ENCODE data around the gene PRKCE. TPM values are rescaled to one million over a fixed set of nuclear protein-coding genes. Genes with fewer than 3 reads are reported as not detected.

PRKCE gene
- total and polyA plus RNA-seq, 2 donors (not counting 3 experiments of a cell fraction or from before 2014, with no cell fraction given): 27.9 to 33.9 TPM

- no peaks in the 10 kb centered on the region for H3K9me3 ChIP-seq (replicated peaks; ENCODE audit: control insufficient read depth, insufficient read depth, low read length)
- dilution Hi-C loops (cut with MboI; ENCODE audit: extremely low pct_ligation_motif_present, low sequenced_read_pairs): no loop called here
- no peak for TF ChIP-seq MYC (IDR thresholded peaks at IDR 0.05; ENCODE audit: low read depth, low read length)
- H3K9ac ChIP-seq (replicated peaks; ENCODE audit: extremely low read depth, insufficient read depth, low read length): no peak overlapping the region
- H3K36me3 ChIP-seq (ENCODE audit: control insufficient read depth in 2 of 2, extremely low read depth in 1 of 2, insufficient read depth in 2 of 2, low read length in 2 of 2): no peaks in the 10 kb centered on the region
- no peak for DNase-seq (ENCODE audit: low read depth, low spot score)
- H3K4me2 ChIP-seq (ENCODE audit: insufficient read depth, low read length): no peak overlapping the region
- H3K79me2 ChIP-seq (ENCODE audit: control insufficient read depth, insufficient read depth, low read length): no peaks in the 10 kb centered on the region
- H3K27me3 ChIP-seq (ENCODE audit: control insufficient read depth in 2 of 2, insufficient read depth in 2 of 2, low read length in 2 of 2): no peaks in the 10 kb centered on the region
- peaks cover 23% of the 10 kb centered on the region for H3K4me1 ChIP-seq (ENCODE audit: control insufficient read depth, extremely low read depth, insufficient read depth, low read length)
- POLR2A ChIA-PET: no interaction called here
- H4K20me1 ChIP-seq (replicated peaks; ENCODE audit: control insufficient read depth, extremely low read depth, insufficient read depth, low read length): no peaks in the 10 kb centered on the region
- H3K9me1 ChIP-seq (replicated peaks; ENCODE audit: control insufficient read depth, extremely low read depth, insufficient read depth, low read length): no peaks in the 10 kb centered on the region
- no peak overlapping the region for H3K27ac ChIP-seq (ENCODE audit: insufficient read depth, low read depth, low read length)
- H2AFZ ChIP-seq (ENCODE audit: low read depth, low read length): no peak overlapping the region
- intact Hi-C loops (cut with micrococcal nuclease): no loop called here
- BruUV-seq (replicated peaks): no TSS peak
- no peak overlapping the region for H3K4me3 ChIP-seq (replicated peaks in 1 of 3; ENCODE audit: insufficient read depth in 1 of 3, low read depth in 1 of 3, low read length in 3 of 3)
- no peak for FAIRE-seq
- CTCF ChIA-PET: no interaction called here
These were observed 156.9 kb downstream of the PRKCE start for GRCh38 chr2:45808294-45808800.

- peaks cover 31% of the 10 kb centered on the region for H3K4me1 ChIP-seq (ENCODE audit: control insufficient read depth, extremely low read depth, insufficient read depth, low read length)
- no peaks in the 10 kb centered on the region for H3K9me3 ChIP-seq (replicated peaks; ENCODE audit: control insufficient read depth, insufficient read depth, low read length)
- DNase-seq (ENCODE audit: low read depth, low spot score) (no peak), FAIRE-seq (no peak)
- H3K79me2 ChIP-seq (ENCODE audit: control insufficient read depth, insufficient read depth, low read length): no peaks in the 10 kb centered on the region
- dilution Hi-C loops (cut with MboI; ENCODE audit: extremely low pct_ligation_motif_present, low sequenced_read_pairs): no loop called here
- H3K4me3 ChIP-seq (replicated peaks in 1 of 3; ENCODE audit: insufficient read depth in 1 of 3, low read depth in 1 of 3, low read length in 3 of 3): no peak overlapping the region
- CTCF ChIA-PET: interaction anchor here (2.5 kb wide), 1 partner anchor 31 kb away, joined by 9 read pairs; no protein-coding TSS in a partner anchor
- H3K9ac ChIP-seq (replicated peaks; ENCODE audit: extremely low read depth, insufficient read depth, low read length): no peak overlapping the region
- H3K4me2 ChIP-seq (ENCODE audit: insufficient read depth, low read length): no peak overlapping the region
- POLR2A ChIA-PET: no interaction called here
- no peaks in the 10 kb centered on the region for H3K9me1 ChIP-seq (replicated peaks; ENCODE audit: control insufficient read depth, extremely low read depth, insufficient read depth, low read length)
- no peaks in the 10 kb centered on the region for H4K20me1 ChIP-seq (replicated peaks; ENCODE audit: control insufficient read depth, extremely low read depth, insufficient read depth, low read length)
- intact Hi-C loops (cut with micrococcal nuclease): no loop called here
- H3K27me3 ChIP-seq (ENCODE audit: control insufficient read depth in 2 of 2, insufficient read depth in 2 of 2, low read length in 2 of 2): no peaks in the 10 kb centered on the region
- H3K36me3 ChIP-seq (ENCODE audit: control insufficient read depth in 2 of 2, extremely low read depth in 1 of 2, insufficient read depth in 2 of 2, low read length in 2 of 2): no peaks in the 10 kb centered on the region
- H3K27ac ChIP-seq (ENCODE audit: insufficient read depth, low read depth, low read length): no peak overlapping the region
- H2AFZ ChIP-seq (ENCODE audit: low read depth, low read length): no peak overlapping the region
- TF ChIP-seq JUN (IDR thresholded peaks at IDR 0.05; ENCODE audit: borderline replicate concordance, insufficient read depth, insufficient read length, low read depth) (no peak), GATA2 (IDR thresholded peaks at IDR 0.05; ENCODE audit: insufficient read depth, insufficient read length, low read depth, low read length) (no peak), MYC (IDR thresholded peaks at IDR 0.05; ENCODE audit: low read depth, low read length) (no peak), FOS (IDR thresholded peaks at IDR 0.05; ENCODE audit: borderline replicate concordance, insufficient read depth, low read length) (no peak), CTCF (IDR thresholded peaks at IDR 0.05; ENCODE audit: extremely low read depth in 1 of 2, insufficient read depth in 1 of 2, low read depth in 1 of 2, low read length in 2 of 2) (no peak), POLR2AphosphoS5 (IDR thresholded peaks at IDR 0.05; ENCODE audit: insufficient read depth, low read depth, low read length) (no peak), MAX (IDR thresholded peaks at IDR 0.05; ENCODE audit: insufficient read depth, insufficient read length) (no peak), POLR2A (IDR thresholded peaks at IDR 0.05; ENCODE audit: low read depth, low read length) (no peak), EZH2 (IDR thresholded peaks at IDR 0.05; ENCODE audit: borderline replicate concordance, low read depth, low read length, severe bottlenecking) (no peak)
- no TSS peak for BruUV-seq (replicated peaks)
These were observed 157.7 kb downstream of the PRKCE start for GRCh38 chr2:45809205-45809604.
